Stimulated activated CD8-positive, alpha-beta memory T cell treated with anti-CD3 and anti-CD28 coated beads, Interleukin-12 subunit alpha, Interleukin-12 subunit beta, amount 100 ng/mL, for 1 hour (primary cell): ENCODE data around the gene MPND.

Source experiments
- DNase-seq: peaks from one replicate; pipeline ENCODE4 v3.0.0-alpha.2; 2020; ENCODE audit warnings: low read depth

MPND gene

DNA sequence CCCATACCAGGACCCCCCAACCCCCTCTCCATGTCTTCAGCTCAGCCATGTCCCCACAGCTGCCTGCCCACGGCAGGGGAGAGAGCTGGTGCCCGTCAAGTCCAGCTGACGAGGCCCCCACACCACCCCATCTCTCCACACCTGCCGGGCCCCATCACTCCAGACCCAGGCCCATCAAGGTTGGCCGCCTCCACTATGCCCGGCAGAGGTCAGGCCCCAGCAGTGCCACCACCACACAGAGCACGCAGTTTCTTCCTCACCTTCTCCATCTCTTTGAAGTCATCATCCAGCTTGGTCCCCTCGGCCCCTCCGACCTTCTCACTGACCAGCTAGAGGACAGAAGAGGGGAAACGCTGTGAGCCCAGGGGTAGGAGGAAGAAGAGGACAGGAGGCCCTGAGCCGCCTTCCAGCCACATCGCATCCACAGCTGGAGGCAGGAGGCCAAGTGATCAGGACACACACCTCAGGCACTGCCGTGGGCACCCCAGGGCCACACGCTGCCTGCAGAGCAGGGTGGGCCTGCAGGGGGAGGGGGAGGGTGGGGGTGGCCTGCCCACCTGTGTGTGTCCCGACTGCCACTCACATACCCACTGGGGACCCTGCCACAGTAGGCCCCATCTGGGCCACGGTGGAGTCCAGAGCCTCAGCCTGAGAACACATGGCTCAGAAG lies 23.4 kb downstream of the MPND start:
- DNase-seq, result no peak

- no peak for DNase-seq
These were observed 24.0 kb downstream of the MPND start for GRCh38 chr19:4367336-4367723.

GRCh38 chr19:4367781-4368127 lies 24.4 kb downstream of the MPND start:
- no peak for DNase-seq

GRCh38 chr19:4368128-4368820 lies 24.9 kb downstream of the MPND start:
- DNase-seq, result no peak

GRCh38 chr19:4369109-4369887 lies 25.9 kb downstream of the MPND start:
- DNase-seq, result peak; percentile 28

- DNase-seq, result peak; percentile 64
These were observed 26.5 kb downstream of the MPND start for GRCh38 chr19:4369888-4370260.

- DNase-seq, result no peak
These were observed 27.2 kb downstream of the MPND start for GRCh38 chr19:4370418-4371041.

- no peak for DNase-seq
These were observed 28.1 kb downstream of the MPND start for GRCh38 chr19:4371247-4372164.

- no peak for DNase-seq
These were observed 29.0 kb downstream of the MPND start for GRCh38 chr19:4372165-4373012.

DNA sequence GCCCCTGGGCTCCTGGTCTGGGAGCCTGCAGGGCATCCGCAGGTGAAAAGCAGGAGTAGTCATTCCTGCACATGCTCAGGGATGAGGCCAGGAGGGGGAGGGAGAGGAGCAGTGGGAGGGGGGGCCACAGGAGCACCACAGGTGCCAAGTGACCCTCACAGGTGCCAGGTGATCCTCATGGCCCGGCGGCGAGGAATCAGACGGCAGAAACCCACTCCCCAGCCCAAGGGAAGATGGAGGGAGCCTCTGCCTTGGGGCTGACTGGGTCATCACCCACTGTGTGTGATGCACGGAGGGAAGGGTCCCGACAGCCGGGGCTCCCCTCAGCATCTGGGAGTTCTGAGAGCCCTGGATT lies 29.6 kb downstream of the MPND start:
- no peak for DNase-seq

DNA sequence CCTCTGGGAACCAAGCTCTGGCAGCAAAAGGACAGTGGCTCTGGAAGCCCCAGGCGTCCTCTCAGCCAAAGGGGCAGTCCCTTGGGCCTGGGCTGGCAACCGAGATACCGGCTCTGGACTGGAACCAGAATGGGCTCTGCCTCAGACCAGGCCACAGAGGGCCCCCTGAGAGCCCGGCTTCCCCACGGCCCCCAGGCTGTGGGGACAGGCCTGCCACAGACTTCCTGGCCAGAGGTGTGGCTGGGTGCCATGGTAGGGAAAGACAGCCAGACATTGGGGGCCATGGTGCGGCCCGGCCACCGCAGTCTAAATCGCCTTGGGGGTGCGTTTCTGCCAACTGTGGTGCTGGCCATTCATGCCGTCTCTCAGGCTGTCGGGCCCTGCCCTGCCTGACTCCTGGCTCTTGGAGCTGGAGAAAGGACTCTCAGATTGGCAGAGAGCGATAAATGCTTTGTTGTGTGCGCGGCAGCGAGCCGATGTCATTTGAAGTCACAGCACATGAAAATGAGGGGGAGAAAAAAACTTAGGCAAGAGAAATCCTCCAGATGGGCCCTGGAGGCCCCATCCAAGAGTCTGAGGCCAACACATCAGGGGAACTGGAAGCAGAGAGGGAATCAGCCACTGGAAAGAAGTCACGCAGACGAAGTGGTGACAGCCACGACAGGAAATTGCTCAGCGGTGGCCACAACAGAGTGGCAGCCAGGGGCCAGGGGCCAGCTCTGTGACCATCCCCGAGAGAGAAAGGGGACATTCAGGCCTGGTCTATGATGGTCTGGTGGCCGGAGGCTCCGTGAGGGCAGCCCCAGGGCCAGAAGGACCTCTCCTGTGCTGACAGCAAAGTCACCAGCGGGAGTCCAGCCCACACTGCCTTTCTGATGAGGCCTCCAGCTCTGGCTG lies 30.5 kb downstream of the MPND start:
- no peak for DNase-seq

DNA sequence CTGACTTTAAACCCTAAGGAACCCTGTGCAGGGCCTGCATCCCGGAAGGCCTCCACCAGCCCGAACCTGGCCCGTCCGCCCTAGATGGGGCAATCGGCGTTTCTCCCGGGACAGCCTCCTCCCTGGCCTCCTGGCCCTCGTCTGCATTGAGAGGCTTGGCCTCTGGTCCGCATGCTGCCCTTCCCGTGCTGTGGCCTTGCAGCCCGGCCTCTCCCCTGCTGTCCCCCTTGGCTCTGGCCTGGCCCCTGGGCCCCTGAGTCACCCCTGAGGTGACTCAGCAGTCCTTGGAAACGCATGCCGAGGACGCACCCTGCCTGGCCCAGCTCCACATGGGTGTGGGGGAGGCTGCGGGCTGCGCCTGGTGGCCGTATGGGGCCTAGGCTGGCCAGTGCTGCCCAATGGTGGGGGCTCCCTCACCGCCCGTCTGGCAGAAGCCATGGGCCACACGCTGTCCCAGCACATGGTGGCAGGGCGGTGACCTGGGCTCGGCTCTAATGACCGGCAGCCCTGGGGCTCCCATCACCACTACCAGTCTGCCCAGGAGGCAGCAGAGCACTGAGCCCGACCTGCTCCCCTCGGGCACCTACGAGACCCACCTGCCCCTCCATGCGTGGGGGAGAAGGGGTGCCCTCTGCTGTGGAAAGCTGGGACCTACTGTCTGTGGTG lies 31.3 kb downstream of the MPND start:
- DNase-seq, result no peak

DNA sequence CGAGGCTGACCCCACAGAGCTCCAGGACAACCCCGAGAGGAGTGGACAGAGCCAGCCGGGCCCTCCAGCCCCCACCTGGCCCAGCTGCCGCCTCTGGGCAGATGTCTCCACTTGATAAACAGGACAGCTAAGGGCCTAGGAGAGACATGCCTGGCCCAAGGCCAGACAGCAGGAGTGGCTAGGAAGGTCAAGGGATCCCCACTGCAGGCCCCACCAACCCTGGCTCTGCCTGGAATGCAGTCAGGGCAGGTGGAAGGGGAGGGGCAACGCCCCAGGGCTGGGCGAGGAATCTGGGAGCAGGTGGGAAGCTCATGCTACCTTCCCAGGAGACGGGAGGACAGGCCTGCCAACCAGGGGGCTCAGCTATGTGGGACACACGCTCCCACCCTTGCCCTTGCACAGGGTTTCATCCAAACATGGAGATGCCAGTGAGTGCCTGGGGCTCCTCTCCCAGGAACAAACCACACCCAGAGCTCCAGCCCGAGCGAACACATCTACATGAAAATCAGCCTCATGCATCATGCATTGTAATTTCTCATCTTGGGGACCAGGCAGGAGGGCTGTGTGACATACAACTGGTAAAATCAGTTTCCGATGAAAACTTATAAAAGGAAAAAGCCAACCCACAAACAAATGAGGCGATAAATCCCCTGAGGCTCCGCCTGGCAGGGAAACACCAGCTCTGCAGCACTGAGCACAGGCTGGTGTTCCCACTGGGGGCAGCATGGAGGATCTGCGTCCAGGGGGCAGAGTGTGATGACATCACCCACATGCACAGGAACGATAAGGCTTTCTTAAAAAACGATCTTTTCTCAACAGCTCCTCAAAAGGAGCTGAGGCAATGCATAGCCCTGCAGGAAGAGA lies 32.0 kb downstream of the MPND start:
- no peak for DNase-seq

DNA sequence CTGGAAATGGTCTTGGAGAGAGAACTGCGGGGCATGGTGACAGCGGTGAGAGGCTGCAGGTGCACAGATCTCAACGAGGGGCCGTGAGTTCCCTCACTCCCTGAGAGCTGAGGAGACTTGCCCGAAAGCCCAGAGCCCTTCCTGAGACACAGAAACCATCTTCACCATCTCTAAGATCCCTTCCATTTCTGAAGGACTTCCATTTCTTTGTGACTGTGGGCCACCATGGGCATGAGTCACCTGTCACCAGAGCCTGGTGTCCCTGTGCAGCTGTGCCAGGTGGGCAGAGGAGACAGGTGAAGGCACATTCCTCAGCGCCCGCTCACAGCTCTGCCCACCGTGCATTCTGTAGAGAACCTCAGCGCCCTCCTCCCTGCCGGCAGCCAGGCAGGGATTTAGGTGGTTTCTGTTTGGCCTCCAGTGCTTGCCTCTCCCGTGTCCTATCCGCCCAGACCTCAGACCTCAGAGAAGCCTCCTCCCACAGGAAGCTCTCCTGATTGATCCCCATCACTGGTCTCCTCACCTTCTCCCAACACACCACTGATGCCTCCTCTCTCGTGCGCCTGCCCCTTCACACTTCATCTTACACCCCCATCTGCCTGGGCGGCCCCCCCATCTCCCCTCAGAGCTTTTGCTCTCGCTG lies 32.8 kb downstream of the MPND start:
- DNase-seq, result no peak

GRCh38 chr19:4376671-4376990 lies 33.3 kb downstream of the MPND start:
- no peak for DNase-seq

DNA sequence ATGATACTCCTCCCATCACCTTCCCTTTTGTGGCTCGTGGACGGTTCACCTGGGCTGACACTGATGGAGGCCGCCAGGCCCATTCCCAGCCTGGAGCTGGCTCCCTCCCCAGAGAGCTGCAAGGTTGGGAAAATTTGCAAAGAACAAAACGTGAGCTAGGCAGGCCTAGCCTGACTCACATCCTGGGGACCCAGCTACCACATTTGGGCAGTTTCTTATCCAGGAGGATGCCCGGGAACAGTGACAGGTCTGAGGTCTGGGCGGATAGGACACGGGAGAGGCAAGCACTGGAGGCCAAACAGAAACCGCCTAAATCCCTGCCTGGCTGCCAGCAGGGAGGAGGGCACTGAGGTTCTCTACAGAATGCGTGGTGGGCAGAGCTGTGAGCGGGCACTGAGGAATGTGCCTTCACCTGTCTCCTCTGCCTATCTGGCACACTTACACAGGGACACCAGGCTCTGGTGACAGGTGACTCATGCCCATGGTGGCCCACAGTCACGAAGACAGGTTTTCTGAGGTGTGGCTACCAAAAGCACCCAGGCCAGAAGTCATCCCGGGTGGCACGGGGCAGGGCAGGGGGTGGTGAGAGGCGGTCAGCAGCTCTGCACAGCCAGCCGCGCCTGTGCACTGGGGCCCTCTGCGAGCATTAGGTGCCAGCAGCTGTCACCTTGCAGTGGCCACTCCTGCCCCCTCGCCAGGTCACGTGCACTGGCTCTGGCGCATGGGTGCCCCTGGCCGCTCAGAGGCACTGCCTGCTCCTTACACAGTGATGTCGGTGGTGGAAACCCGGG lies 33.8 kb downstream of the MPND start:
- no peak for DNase-seq

DNA sequence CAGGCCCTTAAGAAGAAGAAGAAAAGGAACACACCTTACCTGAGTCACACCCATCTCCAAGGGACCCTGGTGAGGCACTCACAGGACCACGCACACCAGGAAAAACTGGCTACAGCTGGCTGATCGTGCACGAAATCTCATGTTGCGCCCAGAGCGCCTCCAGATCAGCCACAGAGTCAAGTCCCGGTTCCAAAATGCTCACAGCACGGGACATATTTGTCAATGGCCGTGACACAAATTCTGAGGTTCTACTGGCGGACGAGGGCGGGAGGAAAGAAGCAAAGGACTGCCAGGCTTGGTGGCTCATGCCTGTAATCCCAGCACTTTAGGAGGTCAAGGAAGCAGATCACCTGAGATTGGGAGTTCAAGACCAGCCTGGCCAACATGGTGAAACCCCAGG lies 35.5 kb downstream of the MPND start:
- no peak for DNase-seq
